GM12878 (cell line): ENCODE data around the gene CTNNBL1. TPM values are rescaled to one million over a fixed set of nuclear protein-coding genes. Genes with fewer than 3 reads are reported as not detected.

ENCODE experiments used
- ATF3 ChIP-seq: IDR thresholded peaks from 2 replicates; pipeline ENCODE4 v1.6.1; 2011; ENCODE audit warnings: low read depth, mild to moderate bottlenecking, low read length, moderate library complexity, borderline replicate concordance; ENCODE audit errors: extremely low read depth
- BHLHE40 ChIP-seq, 2 experiments: fragments of 450-650 bp in 1 of 2; IDR thresholded peaks; 2 replicates each; pipeline ENCODE4 v1.6.1; 2011 to 2017; ENCODE audit warnings: low read depth in 2 of 2, borderline replicate concordance in 1 of 2, improper control_type of control experiment in 1 of 2, low read length in 1 of 2, mild to moderate bottlenecking in 1 of 2
- CBFB ChIP-seq: IDR thresholded peaks from 2 replicates; pipeline ENCODE4 v1.6.1; 2016; ENCODE audit warnings: antibody characterized with exemption, low read depth
- CUX1 ChIP-seq: IDR thresholded peaks from 2 replicates; pipeline ENCODE4 v1.6.1; 2012; ENCODE audit warnings: improper control_type of control experiment, low read depth, low read length; ENCODE audit not compliant: insufficient replicate concordance
- FOXM1 ChIP-seq: IDR thresholded peaks from 2 replicates; pipeline ENCODE4 v1.6.1; 2012; ENCODE audit warnings: low read depth, mild to moderate bottlenecking, inconsistent platforms, low read length, moderate library complexity
- HCFC1 ChIP-seq: fragments of 150-350 bp; IDR thresholded peaks from 2 replicates; pipeline ENCODE4 v1.6.1; 2014; ENCODE audit warnings: low read length
- JUNB ChIP-seq: IDR thresholded peaks from 2 replicates; pipeline ENCODE4 v1.6.1; 2016; ENCODE audit warnings: antibody characterized with exemption, mild to moderate bottlenecking
- MEF2A ChIP-seq: IDR thresholded peaks from 2 replicates; pipeline ENCODE4 v1.6.1; 2011; ENCODE audit warnings: low read depth, mild to moderate bottlenecking, low read length, moderate library complexity; ENCODE audit not compliant: insufficient read depth
- NR2F1 ChIP-seq: fragments of 450-650 bp; conservative IDR thresholded peaks from 2 replicates; pipeline ENCODE4 v1.6.1; 2017; ENCODE audit warnings: mild to moderate bottlenecking
- PML ChIP-seq: IDR thresholded peaks from 2 replicates; pipeline ENCODE4 v1.6.1; 2012; ENCODE audit warnings: low read length, inconsistent platforms
- RBBP5 ChIP-seq: fragments of 200-600 bp; sonication (generic); conservative IDR thresholded peaks from 2 replicates; pipeline ENCODE4 v1.6.1; 2016
- SIN3A ChIP-seq: IDR thresholded peaks from 2 replicates; pipeline ENCODE4 v1.6.1; 2012; ENCODE audit warnings: low read depth, low read length, improper control_type of control experiment
- TBL1XR1 ChIP-seq: IDR thresholded peaks from 2 replicates; pipeline ENCODE4 v1.6.1; 2012; ENCODE audit warnings: low read depth, low read length, improper control_type of control experiment
- YBX1 ChIP-seq: fragments of 450-650 bp; IDR thresholded peaks from 2 replicates; pipeline ENCODE4 v1.6.1; 2016; ENCODE audit warnings: antibody characterized with exemption
- ZNF687 ChIP-seq: fragments of 450-650 bp; IDR thresholded peaks from 2 replicates; pipeline ENCODE4 v1.6.1; 2017; ENCODE audit warnings: mild to moderate bottlenecking, moderate library complexity
- ZSCAN29 ChIP-seq: fragments of 450-650 bp; IDR thresholded peaks from 2 replicates; pipeline ENCODE4 v1.6.1; 2017; ENCODE audit warnings: mild to moderate bottlenecking, moderate library complexity
- polyA plus RNA-seq, 11 experiments: library from polyadenylated mRNA; depleted of rRNA in 4 of 11; unstranded in 6 of 11; stranded (reverse) in 5 of 11; fragments of >200 nt; fragmentation: Nextera tagmentation in 4 of 11; fragmentation: Illumina TruSeq in 1 of 11; extraction: Ambion mirVana in 4 of 11; extraction: Trizol in 1 of 11; gene quantifications; 1 replicate in 1 of 11; 2 replicates in 10 of 11; pipeline versions ENCODE4 v1.2.1 to v1.2.3, GENCODE V29; 2011 to 2016; ENCODE audit warnings: inconsistent platforms in 2 of 11, missing spikeins in 2 of 11, low read depth in 1 of 11
- total RNA-seq, 4 experiments: library from RNA; depleted of rRNA in 3 of 4; stranded (reverse); fragments of >200 nt in 3 of 4; fragmentation: Illumina TruSeq in 1 of 4; extraction: Trizol in 1 of 4; gene quantifications; 2 replicates each; pipeline versions ENCODE4 v1.2.1 to v1.2.3, GENCODE V29; 2013 to 2021
- TF ChIP-seq, protein P1 (sequence below): fragments of 450-650 bp; formaldehyde crosslinking; IDR thresholded peaks from 2 replicates; pipeline ENCODE4 v1.4.0; 2022; ENCODE audit warnings: mild to moderate bottlenecking, moderate library complexity

CTNNBL1 gene
- total and polyA plus RNA-seq, 10 of the 15 experiments (the other 5 are each of a cell fraction or from before 2014, with no cell fraction given) = 43.1 to 102 (median 67.8) TPM

DNA sequence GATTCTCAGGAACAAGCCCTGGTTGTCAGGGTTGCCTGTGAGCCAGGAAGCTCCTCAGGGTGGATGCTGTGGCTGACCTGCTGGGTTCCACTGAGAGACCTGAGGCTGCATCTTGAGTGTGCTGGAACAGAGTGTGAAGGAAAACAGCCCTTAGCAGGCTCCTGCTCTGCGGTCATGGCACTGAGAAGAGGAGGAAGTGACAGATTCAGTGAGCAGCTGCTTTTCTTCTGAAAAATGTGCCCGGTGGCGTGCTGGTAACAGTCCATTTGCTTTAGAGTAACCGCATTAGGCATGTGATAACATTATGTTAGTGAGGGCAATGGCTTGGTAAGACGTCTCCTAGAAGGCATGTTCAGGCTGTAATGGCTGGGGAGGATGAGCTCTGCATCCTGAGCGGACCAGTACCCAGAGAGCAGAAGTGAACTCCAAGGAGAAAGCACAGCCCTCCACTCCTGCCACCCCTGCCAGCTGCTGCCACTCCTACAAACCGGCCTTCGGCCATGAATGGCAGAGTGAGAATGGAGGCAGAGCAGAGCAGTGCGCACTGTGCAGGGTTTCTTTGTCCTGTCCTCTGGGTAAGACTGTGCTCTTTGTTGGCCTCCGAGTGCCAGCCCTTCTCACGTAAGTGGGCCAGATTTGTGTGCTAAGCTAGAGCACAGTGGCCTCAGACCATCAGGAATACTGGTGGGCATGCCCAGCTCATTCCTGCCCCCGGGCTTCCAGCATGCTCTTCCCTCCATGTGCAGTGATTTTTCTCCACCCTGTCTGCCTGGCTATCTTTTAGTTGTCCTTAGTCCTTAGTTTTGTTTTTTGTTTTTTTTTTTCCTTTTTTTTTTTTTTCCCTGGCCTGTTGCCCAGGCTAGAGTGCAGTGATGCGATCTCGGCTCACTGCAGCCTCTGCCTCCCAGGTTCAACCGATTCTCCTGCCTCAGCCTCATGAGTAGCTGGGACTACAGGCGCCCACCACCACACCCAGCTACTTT, 111.0 kb downstream of the CTNNBL1 start (continued):
- TF ChIP-seq, protein P1, sequence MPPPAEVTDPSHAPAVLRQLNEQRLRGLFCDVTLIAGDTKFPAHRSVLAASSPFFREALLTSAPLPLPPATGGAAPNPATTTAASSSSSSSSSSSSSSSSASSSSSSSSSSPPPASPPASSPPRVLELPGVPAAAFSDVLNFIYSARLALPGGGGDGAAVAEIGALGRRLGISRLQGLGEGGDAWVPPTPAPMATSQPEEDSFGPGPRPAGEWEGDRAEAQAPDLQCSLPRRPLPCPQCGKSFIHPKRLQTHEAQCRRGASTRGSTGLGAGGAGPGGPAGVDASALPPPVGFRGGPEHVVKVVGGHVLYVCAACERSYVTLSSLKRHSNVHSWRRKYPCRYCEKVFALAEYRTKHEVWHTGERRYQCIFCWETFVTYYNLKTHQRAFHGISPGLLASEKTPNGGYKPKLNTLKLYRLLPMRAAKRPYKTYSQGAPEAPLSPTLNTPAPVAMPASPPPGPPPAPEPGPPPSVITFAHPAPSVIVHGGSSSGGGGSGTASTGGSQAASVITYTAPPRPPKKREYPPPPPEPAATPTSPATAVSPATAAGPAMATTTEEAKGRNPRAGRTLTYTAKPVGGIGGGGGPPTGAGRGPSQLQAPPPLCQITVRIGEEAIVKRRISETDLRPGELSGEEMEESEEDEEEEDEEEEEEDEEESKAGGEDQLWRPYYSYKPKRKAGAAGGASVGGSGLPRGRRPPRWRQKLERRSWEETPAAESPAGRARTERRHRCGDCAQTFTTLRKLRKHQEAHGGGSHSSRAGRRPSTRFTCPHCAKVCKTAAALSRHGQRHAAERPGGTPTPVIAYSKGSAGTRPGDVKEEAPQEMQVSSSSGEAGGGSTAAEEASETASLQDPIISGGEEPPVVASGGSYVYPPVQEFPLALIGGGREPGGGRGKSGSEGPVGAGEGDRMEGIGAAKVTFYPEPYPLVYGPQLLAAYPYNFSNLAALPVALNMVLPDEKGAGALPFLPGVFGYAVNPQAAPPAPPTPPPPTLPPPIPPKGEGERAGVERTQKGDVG (CRISPR knock-in tag) = no peak
- TF ChIP-seq BHLHE40 (IDR thresholded peaks at IDR 0.05; ENCODE audit: borderline replicate concordance in 1 of 2, low read depth in 2 of 2, low read length in 1 of 2) = peak; percentile 92 to 94
- no peak for TF ChIP-seq FOXM1
- no peak for TF ChIP-seq ATF3
- no peak for TF ChIP-seq SIN3A
- no peak for TF ChIP-seq JUNB
- TF ChIP-seq NR2F1 = no peak
- no peak for TF ChIP-seq RBBP5
- TF ChIP-seq MEF2A = no peak
- no peak for TF ChIP-seq CUX1
- no peak for TF ChIP-seq HCFC1
- no peak for TF ChIP-seq YBX1
- TF ChIP-seq ZNF687 = peak; percentile 91
- TF ChIP-seq ZSCAN29 = no peak
- TF ChIP-seq TBL1XR1 = no peak
- TF ChIP-seq PML = no peak
- TF ChIP-seq CBFB = peak; percentile 59; the same call in 1 of the 2 replicates
